Stimulated activated naive CD8-positive, alpha-beta T cell treated with anti-CD3 and anti-CD28 coated beads, Interleukin-15, Interleukin-2, amounts not matched to agents 100 ng/mL and 50 ng/mL, for 24 hours (primary cell): ENCODE results near the gene NEUROG1.

Source experiments
- H3K27ac Mint-ChIP-seq: one replicate; pipeline ENCODE4 v1.8.0; 2021; ENCODE audit warnings: mild to moderate bottlenecking, mixed read lengths
- H3K27me3 Mint-ChIP-seq: one replicate; pipeline ENCODE4 v1.8.0; 2021; ENCODE audit warnings: mixed read lengths
- H3K36me3 Mint-ChIP-seq: one replicate; pipeline ENCODE4 v1.8.0; 2021; ENCODE audit warnings: low read depth, mixed read lengths
- H3K4me1 Mint-ChIP-seq: one replicate; pipeline ENCODE4 v1.8.0; 2021; ENCODE audit warnings: low read depth, mixed read lengths
- H3K4me3 Mint-ChIP-seq: one replicate; pipeline ENCODE4 v1.8.0; 2021; ENCODE audit warnings: mild to moderate bottlenecking, mixed read lengths
- H3K9me3 Mint-ChIP-seq: one replicate; pipeline ENCODE4 v1.8.0; 2021; ENCODE audit warnings: mixed read lengths

The NEUROG1 gene

DNA sequence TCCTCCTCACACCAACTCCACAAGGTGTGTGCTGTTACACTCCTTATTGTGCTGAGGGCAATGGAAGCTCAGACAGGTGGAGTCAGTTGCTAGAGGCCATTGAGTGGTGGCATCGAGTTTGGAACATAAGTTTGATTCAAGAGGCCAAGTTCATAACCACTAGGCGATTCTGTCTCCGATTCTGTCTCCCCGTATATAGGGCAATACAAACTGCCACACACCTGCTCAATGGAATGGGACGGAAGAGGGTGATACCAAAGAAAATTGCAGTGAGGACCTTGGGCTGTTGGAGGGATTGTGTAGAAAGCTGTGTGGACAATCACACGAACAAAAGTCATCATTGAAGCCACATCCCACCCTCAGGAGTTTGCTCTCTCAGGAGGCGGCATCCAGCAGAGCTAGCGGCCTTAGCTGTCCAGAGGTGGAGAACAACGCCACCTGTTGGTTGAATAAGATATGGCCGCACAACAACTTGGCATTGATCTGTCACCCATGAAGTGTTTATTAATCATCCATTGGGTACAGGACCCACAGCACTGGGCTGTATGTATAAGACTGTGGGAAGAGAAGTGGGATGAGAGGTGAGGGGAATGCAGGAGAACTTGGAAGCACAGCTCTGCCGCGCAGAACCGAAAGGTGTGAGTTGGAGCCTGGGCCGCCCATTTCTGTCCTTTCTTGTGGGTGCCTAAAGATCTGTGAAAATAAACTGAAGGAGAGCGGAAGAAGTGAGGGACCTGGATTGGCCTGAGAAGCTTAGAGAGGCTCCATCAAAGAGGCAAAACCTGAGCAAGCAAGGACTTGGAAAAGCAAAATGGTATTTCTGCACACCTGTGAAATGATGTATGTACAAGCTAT lies 16.1 kb upstream of the NEUROG1 start:
- peaks cover 60% of the 10 kb centered on the region for H3K27me3 Mint-ChIP-seq

DNA sequence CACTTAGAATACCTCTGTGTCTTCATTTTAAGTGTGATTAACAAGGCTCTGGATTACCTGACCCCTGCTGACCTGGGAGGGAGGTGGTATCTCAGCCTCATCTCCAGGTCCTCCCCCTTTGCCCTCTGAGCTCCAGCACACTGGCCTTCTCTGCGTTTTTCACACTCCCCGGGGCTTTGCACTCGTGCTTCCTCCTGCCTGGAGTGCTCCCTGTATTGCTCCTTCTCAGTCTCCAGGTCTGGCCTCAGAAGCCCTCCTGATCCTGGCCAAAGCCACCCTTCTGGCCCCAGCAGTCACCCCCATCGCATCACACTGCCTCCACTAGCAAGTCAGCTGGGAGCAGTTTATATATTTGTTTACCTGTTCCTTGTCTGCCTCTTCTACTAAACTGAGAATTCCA lies 13.6 kb upstream of the NEUROG1 start:
- Mint-ChIP-seq H3K27ac (no peak overlapping the region), H3K36me3 (no peaks in the 10 kb centered on the region), H3K27me3 (peaks cover 70% of the 10 kb centered on the region), H3K4me3 (no peak overlapping the region), H3K9me3 (no peaks in the 10 kb centered on the region), H3K4me1 (peaks cover under 1% of the 10 kb centered on the region)

More for the DNA sequence above, 16.1 kb upstream of the NEUROG1 start:
- H3K27ac Mint-ChIP-seq, result no peak overlapping the region
- H3K9me3 Mint-ChIP-seq, result no peaks in the 10 kb centered on the region
- no peaks in the 10 kb centered on the region for H3K4me1 Mint-ChIP-seq
- H3K36me3 Mint-ChIP-seq, result no peaks in the 10 kb centered on the region
- no peak overlapping the region for H3K4me3 Mint-ChIP-seq

DNA sequence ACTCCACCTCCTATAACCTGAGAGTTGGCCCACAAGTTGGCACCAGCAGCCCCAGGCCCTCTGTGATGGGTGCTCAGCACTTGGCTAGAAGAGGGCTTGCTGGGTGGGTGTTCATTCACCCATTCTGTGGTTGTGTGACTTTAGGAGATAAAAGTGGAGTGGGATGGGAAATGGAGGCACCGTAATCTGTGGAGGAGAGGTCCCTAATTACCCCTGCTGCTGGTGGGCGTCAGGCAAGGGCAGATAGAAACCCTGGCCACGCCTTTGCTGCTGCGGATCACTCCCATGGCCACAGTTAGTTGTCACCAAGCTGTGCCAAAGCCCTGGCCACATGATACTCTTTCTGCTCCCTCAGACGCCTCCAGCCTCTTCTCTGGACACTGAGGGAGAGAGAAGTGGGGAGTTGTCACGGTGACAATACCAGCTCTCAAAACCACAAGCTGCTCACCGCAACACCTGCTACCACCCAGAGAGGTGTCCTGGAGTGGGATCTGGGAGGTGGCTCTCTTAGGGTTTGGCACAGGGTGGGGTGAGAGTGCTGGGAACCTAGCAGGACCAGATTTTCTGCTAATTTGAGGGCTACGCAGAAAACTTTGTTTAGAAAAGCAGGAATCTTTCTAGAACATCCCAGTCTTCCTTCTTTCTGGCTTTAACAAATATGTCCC lies 12.0 kb upstream of the NEUROG1 start:
- Mint-ChIP-seq H3K9me3 (no peaks in the 10 kb centered on the region), H3K27me3 (peaks cover 69% of the 10 kb centered on the region), H3K36me3 (no peaks in the 10 kb centered on the region), H3K27ac (no peak overlapping the region), H3K4me1 (peaks cover 13% of the 10 kb centered on the region), H3K4me3 (no peak overlapping the region)

DNA sequence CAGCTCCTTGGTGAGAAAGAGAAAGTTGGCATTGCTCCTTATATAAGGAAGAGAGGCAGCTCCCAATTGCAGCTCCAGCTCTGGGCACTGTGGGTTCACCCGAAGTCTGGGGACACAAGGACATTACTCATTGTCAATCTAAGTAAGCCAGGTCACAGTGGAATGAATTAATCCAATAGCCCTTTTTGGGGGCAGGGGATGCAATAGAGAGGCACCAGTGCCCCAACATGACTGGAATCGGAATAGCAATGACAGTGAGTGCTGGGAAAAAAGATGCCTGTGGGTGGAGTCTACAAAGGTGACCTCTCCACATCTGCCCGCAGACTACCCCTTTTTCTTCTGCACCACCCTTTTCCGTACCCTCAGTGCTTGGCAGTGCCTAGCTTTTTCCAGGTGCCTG lies 11.1 kb upstream of the NEUROG1 start:
- Mint-ChIP-seq H3K27ac (no peak overlapping the region), H3K27me3 (peaks cover 75% of the 10 kb centered on the region), H3K9me3 (no peaks in the 10 kb centered on the region), H3K36me3 (no peaks in the 10 kb centered on the region), H3K4me3 (no peak overlapping the region), H3K4me1 (peaks cover 13% of the 10 kb centered on the region)

DNA sequence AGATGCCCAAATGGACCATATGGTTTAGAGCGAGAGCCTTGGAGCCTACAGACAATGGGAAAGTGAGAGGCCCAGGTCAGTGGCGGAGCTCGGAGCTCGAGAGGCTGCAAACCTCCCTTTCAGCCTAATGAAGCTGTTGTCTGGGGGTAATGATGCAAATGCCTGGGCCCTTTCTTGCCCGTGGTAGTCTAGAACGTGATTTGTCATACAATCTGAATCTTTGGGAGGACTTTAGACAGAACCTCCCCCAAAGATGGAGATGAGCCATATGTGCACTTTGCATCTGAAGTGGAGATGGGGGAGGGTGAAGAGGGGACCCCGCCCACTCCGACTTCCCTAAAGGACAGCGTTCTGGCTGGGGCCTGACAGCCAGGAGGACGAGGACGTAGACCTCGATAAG lies 10.3 kb upstream of the NEUROG1 start:
- Mint-ChIP-seq H3K4me1 (peaks cover 13% of the 10 kb centered on the region), H3K4me3 (no peak overlapping the region)

DNA sequence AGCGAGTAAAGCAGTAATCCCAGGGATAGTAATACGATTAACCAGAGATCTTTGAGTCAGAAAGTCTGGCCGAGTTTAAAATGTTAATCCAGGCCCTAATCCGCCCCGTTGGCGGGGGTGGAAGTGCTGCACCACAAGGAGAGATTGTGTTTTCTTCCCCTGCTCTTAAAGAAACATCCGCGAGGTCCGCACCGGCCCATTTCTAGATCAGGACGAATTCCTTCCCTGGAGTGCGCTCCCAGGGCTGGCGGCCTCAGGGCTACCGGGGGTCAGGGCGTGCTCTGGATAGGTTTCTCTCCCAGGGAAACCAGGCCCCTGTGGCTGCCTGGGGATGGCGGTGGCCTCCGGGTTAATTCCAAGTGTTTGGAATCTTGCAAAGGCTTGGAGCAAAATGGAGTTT lies 9.3 kb upstream of the NEUROG1 start:
- peaks cover 82% of the 10 kb centered on the region for H3K27me3 Mint-ChIP-seq
- H3K9me3 Mint-ChIP-seq, result no peaks in the 10 kb centered on the region
- peaks cover 13% of the 10 kb centered on the region for H3K4me1 Mint-ChIP-seq
- no peaks in the 10 kb centered on the region for H3K36me3 Mint-ChIP-seq
- peak overlapping the region; percentile 81 for H3K4me3 Mint-ChIP-seq
- H3K27ac Mint-ChIP-seq, result no peak overlapping the region

More for the DNA sequence above, 10.3 kb upstream of the NEUROG1 start:
- Mint-ChIP-seq H3K9me3 (no peaks in the 10 kb centered on the region), H3K36me3 (no peaks in the 10 kb centered on the region), H3K27ac (no peak overlapping the region), H3K27me3 (peaks cover 78% of the 10 kb centered on the region)

DNA sequence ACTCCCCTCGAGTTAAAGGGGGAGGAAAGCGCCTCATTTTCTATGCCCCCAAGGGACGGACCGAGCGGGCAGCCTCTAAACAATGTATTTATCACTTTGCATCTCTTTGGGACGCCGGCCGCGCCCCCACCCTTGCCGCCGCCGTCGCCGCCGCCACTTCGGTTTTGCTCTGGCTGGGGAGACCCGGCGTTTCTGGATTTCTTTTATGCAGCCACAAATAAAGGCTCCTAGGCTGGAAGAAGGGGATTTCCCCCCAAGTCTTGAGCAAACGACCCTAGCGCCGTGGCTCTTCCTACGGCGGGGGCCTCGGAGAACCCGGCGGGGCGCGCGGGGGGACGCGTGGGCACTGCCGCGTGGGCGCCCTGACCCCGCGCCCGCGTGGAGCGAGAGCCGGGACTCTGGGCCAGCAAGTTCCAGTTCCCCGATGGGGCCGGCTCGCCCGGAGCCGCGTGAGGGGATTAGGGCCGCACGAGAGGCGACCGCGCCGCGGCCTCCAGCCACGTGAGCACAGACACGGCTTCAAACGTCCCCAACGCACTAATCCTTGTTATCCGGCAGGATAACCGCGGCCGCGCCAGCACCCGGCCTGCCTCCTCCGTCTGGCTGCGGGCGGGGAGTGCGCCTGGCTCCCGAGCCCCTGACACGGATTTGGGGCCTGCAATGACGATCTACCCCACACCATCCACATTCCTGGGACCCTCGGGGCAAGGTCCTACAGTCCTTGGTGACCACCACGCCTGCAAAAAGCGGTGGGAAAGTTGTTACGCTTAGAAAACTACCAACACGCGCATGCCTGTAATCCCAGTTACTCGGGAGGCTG lies 7.9 kb upstream of the NEUROG1 start:
- no peaks in the 10 kb centered on the region for H3K36me3 Mint-ChIP-seq
- peaks cover 86% of the 10 kb centered on the region for H3K27me3 Mint-ChIP-seq
- no peak overlapping the region for H3K27ac Mint-ChIP-seq
- H3K4me3 Mint-ChIP-seq, result peak overlapping the region; percentile 81
- no peaks in the 10 kb centered on the region for H3K9me3 Mint-ChIP-seq
- peaks cover 13% of the 10 kb centered on the region for H3K4me1 Mint-ChIP-seq

DNA sequence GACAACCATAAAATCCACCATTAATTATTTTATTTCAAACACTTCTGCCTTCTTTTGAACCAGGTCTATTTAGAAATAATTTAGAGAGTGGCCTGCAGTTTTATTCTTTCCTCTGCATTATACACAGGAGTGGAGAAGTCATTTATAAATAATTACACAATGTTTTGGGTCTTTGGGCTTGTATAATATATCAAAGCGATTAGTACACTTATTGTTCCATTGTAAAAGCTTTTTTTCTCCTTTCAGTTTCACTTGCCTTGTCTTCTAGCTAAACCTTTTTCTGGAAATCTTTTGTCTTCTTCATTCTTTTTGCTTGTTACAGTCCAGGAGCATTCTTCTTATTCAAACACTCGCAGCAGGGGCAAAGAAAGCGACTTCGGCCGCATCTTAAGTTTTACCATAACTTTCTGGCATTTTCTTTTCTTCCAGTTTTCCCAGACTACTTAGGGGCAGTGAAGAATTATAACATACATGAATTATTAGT lies 7.3 kb upstream of the NEUROG1 start:
- Mint-ChIP-seq H3K4me1 (peaks cover 13% of the 10 kb centered on the region), H3K36me3 (no peaks in the 10 kb centered on the region), H3K4me3 (peak overlapping the region; percentile 75), H3K27me3 (peaks cover 91% of the 10 kb centered on the region), H3K27ac (no peak overlapping the region), H3K9me3 (no peaks in the 10 kb centered on the region)

DNA sequence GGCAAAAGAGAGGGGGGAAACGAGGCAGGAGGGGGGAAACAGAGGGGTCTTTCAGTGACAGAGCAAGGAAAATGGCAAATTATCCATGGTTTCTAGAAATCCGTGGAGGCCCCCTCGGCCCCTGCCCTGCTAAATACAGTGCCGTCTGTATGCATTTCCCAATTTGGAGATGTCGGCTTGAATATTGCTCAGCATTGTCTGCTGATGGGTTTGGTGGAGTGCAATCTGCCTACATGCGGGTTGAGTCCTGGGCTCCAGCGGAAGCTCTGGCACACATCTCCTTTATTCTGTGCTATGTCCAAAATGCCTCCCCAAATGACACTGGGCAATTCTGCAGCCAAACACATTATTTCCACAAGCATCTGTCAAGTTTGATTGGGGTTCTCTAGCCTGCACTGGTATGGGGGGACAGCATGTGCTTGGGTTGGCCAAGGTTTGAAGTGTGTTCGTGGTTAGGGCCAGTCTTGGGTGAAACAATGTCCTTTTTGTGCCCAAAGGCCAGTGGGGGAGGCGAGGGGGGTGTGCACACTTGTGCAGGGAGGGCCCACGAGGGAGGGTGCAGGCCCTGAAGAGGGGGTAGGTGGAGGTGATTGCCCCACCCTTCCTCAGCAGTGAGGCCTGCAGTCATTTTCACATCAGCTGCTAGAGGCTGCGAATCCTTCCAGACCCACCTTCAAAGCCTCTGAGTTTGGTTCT lies 6.2 kb upstream of the NEUROG1 start:
- peaks cover 13% of the 10 kb centered on the region for H3K4me1 Mint-ChIP-seq
- no peaks in the 10 kb centered on the region for H3K36me3 Mint-ChIP-seq
- H3K27ac Mint-ChIP-seq, result no peak overlapping the region
- no peak overlapping the region for H3K4me3 Mint-ChIP-seq
- H3K9me3 Mint-ChIP-seq, result no peaks in the 10 kb centered on the region
- H3K27me3 Mint-ChIP-seq, result peaks cover 91% of the 10 kb centered on the region

DNA sequence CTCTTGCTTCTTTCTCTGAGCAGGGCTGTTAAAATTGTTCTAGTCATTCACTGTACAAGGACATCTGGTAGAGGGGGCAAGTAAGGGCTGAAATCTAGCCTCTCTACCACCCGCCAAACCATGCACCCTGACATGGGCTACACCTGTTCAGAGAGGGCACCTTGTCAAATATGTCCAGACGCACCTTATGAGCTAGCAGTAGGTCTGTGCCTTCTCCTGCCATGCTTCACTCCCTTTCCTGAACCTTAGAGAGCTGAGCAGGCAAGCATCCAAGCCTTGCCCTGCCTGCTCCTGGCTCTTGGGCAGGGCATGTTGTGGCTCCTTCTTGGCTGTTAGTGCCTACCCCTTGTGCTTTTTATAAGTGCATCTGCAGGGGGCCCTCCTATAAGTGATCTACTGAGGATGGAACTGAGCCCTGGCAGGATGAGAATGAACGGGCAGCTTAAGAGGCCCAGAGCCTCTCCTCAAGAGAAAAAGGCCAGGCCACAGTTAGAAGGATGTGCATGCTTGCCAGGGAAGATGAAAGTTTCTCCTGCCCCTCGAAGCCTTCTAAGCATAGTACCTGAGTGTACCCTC lies 3.8 kb upstream of the NEUROG1 start:
- no peaks in the 10 kb centered on the region for H3K36me3 Mint-ChIP-seq
- no peak overlapping the region for H3K4me3 Mint-ChIP-seq
- H3K27me3 Mint-ChIP-seq, result peaks cover 80% of the 10 kb centered on the region
- no peaks in the 10 kb centered on the region for H3K9me3 Mint-ChIP-seq
- H3K27ac Mint-ChIP-seq, result no peak overlapping the region
- H3K4me1 Mint-ChIP-seq, result peaks cover 18% of the 10 kb centered on the region

DNA sequence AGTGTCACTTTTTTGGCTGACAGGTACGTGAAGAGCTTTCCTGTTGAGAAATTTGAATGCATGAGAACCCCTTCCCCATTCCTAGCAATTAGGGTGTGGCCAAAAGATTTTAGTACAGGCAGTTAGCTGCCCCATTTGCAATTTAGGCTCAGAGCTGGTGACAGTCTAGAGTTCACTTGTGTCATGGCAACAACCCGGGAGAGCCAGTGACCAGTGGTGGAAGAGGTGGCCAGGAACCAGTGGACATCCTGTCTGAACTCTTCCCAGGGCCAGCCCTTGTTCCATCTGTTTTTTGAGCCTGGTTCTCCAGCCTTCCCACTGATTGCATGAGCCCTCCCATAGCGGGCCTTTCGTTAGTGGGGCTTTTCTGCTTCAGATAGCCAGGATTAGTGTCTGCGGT lies 2.5 kb upstream of the NEUROG1 start:
- H3K27me3 Mint-ChIP-seq, result peaks cover 86% of the 10 kb centered on the region
- H3K4me1 Mint-ChIP-seq, result peaks cover 12% of the 10 kb centered on the region
- no peaks in the 10 kb centered on the region for H3K9me3 Mint-ChIP-seq
- no peak overlapping the region for H3K27ac Mint-ChIP-seq
- H3K36me3 Mint-ChIP-seq, result no peaks in the 10 kb centered on the region
- no peak overlapping the region for H3K4me3 Mint-ChIP-seq

DNA sequence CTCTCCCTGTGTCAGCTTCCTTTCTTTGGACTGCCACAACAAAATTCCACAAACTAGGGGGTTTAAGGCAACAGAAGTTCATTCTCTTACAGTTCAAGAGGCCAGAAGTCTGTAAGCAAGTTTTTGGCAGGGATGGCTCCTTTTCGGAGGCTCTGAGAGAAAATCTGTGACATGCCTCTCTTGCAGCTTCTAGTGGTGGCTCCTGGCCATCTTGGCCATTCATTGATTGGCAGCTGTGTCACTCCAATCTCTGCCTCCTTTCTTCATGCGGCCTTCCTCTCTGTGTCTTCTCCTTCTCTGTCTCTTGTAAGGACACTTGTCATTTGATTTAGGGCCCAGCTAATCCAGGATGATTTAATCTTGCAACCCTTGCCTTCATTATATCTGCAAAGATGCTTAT lies 2.0 kb upstream of the NEUROG1 start:
- H3K27ac Mint-ChIP-seq, result no peak overlapping the region
- peaks cover 8% of the 10 kb centered on the region for H3K4me1 Mint-ChIP-seq
- H3K9me3 Mint-ChIP-seq, result no peaks in the 10 kb centered on the region
- H3K36me3 Mint-ChIP-seq, result no peaks in the 10 kb centered on the region
- H3K4me3 Mint-ChIP-seq, result no peak overlapping the region
- peaks cover 86% of the 10 kb centered on the region for H3K27me3 Mint-ChIP-seq

DNA sequence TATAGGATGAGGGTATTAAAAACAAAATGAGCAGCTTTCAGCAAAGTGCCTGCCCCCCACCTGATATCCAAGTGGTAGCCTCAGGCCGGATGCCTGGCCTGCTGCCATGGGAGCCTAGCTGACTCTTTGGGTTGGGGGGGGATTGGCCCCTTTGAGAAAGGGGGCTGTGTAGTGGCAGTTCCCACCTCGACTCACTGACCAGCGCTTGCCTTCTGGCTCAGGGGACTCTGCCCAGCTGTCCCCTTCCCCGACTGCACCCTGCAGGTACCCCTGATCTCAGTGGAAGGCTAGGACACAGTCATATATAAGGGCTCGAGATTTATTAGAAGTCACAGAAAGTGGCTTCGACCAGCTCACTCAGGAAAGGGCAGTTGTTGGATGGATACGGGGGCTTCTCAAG lies 1.5 kb upstream of the NEUROG1 start:
- Mint-ChIP-seq H3K27me3 (peaks cover 86% of the 10 kb centered on the region), H3K4me3 (no peak overlapping the region), H3K27ac (no peak overlapping the region), H3K4me1 (peaks cover 8% of the 10 kb centered on the region), H3K9me3 (no peaks in the 10 kb centered on the region), H3K36me3 (no peaks in the 10 kb centered on the region)

DNA sequence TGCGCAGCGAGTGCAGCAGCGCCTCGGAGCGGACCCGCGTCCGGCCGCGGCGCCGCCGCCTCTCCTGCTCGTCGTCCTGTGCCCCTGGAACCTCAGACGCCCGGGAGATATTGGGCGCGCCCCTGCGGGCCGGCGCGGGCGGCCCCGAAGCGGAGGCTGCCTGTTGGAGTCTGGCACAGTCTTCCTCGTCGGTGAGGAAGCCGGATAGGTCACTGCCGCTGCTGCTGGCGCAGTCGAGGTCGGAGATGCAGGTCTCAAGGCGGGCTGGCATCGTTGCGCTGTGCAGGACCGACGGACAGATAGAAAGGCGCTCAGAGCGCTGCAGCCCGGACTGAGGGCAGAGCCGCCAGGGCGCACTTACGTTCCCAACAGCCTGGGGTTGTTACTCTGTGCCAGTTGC lies 344 bp downstream of the NEUROG1 start:
- Mint-ChIP-seq H3K4me3 (no peak overlapping the region), H3K4me1 (peaks cover 8% of the 10 kb centered on the region), H3K27ac (no peak overlapping the region), H3K9me3 (no peaks in the 10 kb centered on the region), H3K27me3 (peaks cover 80% of the 10 kb centered on the region), H3K36me3 (no peaks in the 10 kb centered on the region)
